SU-DHL-6 (cell line): Measurements from ENCODE around the gene MPPE1.
"Not testable (repeated sequence)": the region's sequence is repeated elsewhere in the genome, so short reads cannot be mapped to it uniquely, and the experiment has no call there.

Experiments
- H2AFZ ChIP-seq: fragments of 200-600 bp; sonication (generic); 2 replicates; pipeline ENCODE4 v1.6.1; 2014; ENCODE audit warnings: low read depth, mild to moderate bottlenecking, moderate library complexity, mixed read lengths, antibody characterized with exemption, low read length; ENCODE audit not compliant: severe bottlenecking
- H3F3A ChIP-seq: fragments of 200-600 bp; shearing (Covaris generic); 2 replicates; pipeline ENCODE4 v1.6.0; 2016; ENCODE audit warnings: antibody characterized with exemption, mild to moderate bottlenecking; ENCODE audit not compliant: insufficient read depth
- H3K27ac ChIP-seq: fragments of 200-600 bp; sonication (generic); 2 replicates; pipeline ENCODE4 v1.5.1; 2016; ENCODE audit warnings: low read depth, mild to moderate bottlenecking, low read length, moderate library complexity, mixed read lengths
- H3K27me3 ChIP-seq: fragments of 200-600 bp; sonication (generic), shearing (Covaris generic); 2 replicates; pipeline ENCODE4 v1.6.0; 2014; ENCODE audit warnings: mild to moderate bottlenecking, low read length
- H3K36me3 ChIP-seq: fragments of 200-600 bp; sonication (generic); 2 replicates; pipeline ENCODE4 v1.6.1; 2014; ENCODE audit warnings: mild to moderate bottlenecking, low read length, mixed read lengths
- H3K4me2 ChIP-seq: fragments of 300-600, 200-600 bp; shearing (Covaris generic), sonication (generic); 2 replicates; pipeline ENCODE4 v1.6.0; 2014; ENCODE audit warnings: low read length, low read depth, mild to moderate bottlenecking; ENCODE audit not compliant: poor library complexity, severe bottlenecking
- H3K4me3 ChIP-seq: fragments of 200-600 bp; sonication (generic); 2 replicates; pipeline ENCODE4 v1.5.1; 2014; ENCODE audit warnings: antibody characterized with exemption, low read length, mild to moderate bottlenecking, mixed read lengths; ENCODE audit not compliant: insufficient read depth, poor library complexity, severe bottlenecking
- H3K79me2 ChIP-seq: fragments of 200-600 bp; sonication (generic); 2 replicates; pipeline ENCODE4 v1.6.1; 2014; ENCODE audit warnings: mild to moderate bottlenecking, low read length, moderate library complexity; ENCODE audit not compliant: insufficient read depth
- H3K9ac ChIP-seq: fragments of 200-600 bp; sonication (generic); 2 replicates; pipeline ENCODE4 v1.7.0; 2014; ENCODE audit warnings: mild to moderate bottlenecking, low read length
- H3K9me2 ChIP-seq: fragments of 200-600 bp; sonication (generic); replicated peaks from 2 replicates; pipeline ENCODE4 v1.6.1; 2014; ENCODE audit warnings: low read length; ENCODE audit not compliant: insufficient read depth
- H3K9me3 ChIP-seq: fragments of 200-600 bp; sonication (generic); 2 replicates; pipeline ENCODE4 v1.6.1; 2014; ENCODE audit warnings: low read length, mixed read lengths; ENCODE audit not compliant: insufficient read depth
- H4K20me1 ChIP-seq: fragments of 200-600 bp; sonication (generic); 2 replicates; pipeline ENCODE4 v1.6.1; 2014; ENCODE audit warnings: low read depth, mild to moderate bottlenecking, antibody characterized with exemption, low read length, moderate library complexity, mixed read lengths
- EZH2phosphoT487 ChIP-seq: fragments of 200-600 bp; sonication (generic), shearing (Covaris generic); conservative IDR thresholded peaks from 2 replicates; pipeline ENCODE4 v1.6.1; 2018; ENCODE audit warnings: mild to moderate bottlenecking, antibody characterized with exemption, low read length, moderate library complexity, mixed read lengths
- TF ChIP-seq, protein P1 (sequence below): fragments of 200-600 bp; sonication (generic); IDR thresholded peaks from one replicate; pipeline ENCODE4 v1.5.1; 2017; ENCODE audit warnings: antibody characterized with exemption, mild to moderate bottlenecking, low read length, moderate library complexity; ENCODE audit not compliant: insufficient read depth, poor library complexity, severe bottlenecking

The MPPE1 gene

GRCh38 chr18:11901826-11902438 is 6.2 kb downstream of the MPPE1 start:
- Histone ChIP-seq H3K4me3 (no peak overlapping the region), H3K27me3 (no peaks in the 10 kb centered on the region), H3K79me2 (no peaks in the 10 kb centered on the region), H3K27ac (no peak overlapping the region), H4K20me1 (no peaks in the 10 kb centered on the region), H3F3A (no peaks in the 10 kb centered on the region), H3K4me2 (no peak overlapping the region), H3K9ac (no peak overlapping the region), H3K36me3 (no peaks in the 10 kb centered on the region), H2AFZ (no peak overlapping the region), H3K9me2 (no peaks in the 10 kb centered on the region), H3K9me3 (no peaks in the 10 kb centered on the region)
- TF ChIP-seq EZH2phosphoT487 = no peak
- TF ChIP-seq, protein P1, sequence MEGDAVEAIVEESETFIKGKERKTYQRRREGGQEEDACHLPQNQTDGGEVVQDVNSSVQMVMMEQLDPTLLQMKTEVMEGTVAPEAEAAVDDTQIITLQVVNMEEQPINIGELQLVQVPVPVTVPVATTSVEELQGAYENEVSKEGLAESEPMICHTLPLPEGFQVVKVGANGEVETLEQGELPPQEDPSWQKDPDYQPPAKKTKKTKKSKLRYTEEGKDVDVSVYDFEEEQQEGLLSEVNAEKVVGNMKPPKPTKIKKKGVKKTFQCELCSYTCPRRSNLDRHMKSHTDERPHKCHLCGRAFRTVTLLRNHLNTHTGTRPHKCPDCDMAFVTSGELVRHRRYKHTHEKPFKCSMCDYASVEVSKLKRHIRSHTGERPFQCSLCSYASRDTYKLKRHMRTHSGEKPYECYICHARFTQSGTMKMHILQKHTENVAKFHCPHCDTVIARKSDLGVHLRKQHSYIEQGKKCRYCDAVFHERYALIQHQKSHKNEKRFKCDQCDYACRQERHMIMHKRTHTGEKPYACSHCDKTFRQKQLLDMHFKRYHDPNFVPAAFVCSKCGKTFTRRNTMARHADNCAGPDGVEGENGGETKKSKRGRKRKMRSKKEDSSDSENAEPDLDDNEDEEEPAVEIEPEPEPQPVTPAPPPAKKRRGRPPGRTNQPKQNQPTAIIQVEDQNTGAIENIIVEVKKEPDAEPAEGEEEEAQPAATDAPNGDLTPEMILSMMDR = no peak

DNA sequence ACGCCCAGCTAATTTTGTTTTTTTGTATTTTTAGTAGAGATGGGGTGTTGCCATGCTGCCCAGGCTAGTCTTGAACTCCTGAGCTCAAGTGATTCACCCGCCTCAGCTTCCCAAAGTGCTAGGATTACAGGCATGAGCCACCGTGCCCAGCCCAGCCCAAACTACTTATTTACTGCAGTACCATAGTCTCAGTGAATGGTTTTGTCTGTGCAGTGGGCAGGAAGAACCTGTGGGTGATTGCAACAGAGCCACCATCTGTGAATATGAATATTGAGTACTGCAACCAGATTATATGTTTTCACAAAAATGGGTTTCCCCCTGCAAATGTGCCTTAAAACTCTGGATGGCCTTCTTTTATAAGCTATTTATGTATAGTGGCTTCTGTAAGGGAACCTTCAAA is 9.1 kb downstream of the MPPE1 start:
- H2AFZ ChIP-seq = no peak overlapping the region
- H3K9me2 ChIP-seq = no peaks in the 10 kb centered on the region
- no peak overlapping the region for H3K9ac ChIP-seq
- H4K20me1 ChIP-seq = no peaks in the 10 kb centered on the region
- H3K27ac ChIP-seq = no peak overlapping the region
- H3K9me3 ChIP-seq = no peaks in the 10 kb centered on the region
- no peaks in the 10 kb centered on the region for H3K36me3 ChIP-seq
- TF ChIP-seq, protein P1 = no peak
- no peak for TF ChIP-seq EZH2phosphoT487
- H3K4me2 ChIP-seq = no peak overlapping the region
- no peaks in the 10 kb centered on the region for H3K79me2 ChIP-seq
- H3K4me3 ChIP-seq = no peak overlapping the region
- H3K27me3 ChIP-seq = no peaks in the 10 kb centered on the region
- H3F3A ChIP-seq = no peaks in the 10 kb centered on the region

- Histone ChIP-seq H4K20me1 (no peaks in the 10 kb centered on the region), H3K36me3 (no peaks in the 10 kb centered on the region), H3K79me2 (no peaks in the 10 kb centered on the region), H2AFZ (no peak overlapping the region), H3K9me2 (no peaks in the 10 kb centered on the region), H3K4me3 (no peak overlapping the region), H3K27me3 (no peaks in the 10 kb centered on the region), H3K27ac (no peak overlapping the region), H3K9ac (no peak overlapping the region), H3K4me2 (no peak overlapping the region), H3F3A (no peaks in the 10 kb centered on the region), H3K9me3 (no peaks in the 10 kb centered on the region)
- TF ChIP-seq EZH2phosphoT487 = no peak
- TF ChIP-seq, protein P1 = no peak
These were observed 10.3 kb downstream of the MPPE1 start for GRCh38 chr18:11897781-11898180.

DNA sequence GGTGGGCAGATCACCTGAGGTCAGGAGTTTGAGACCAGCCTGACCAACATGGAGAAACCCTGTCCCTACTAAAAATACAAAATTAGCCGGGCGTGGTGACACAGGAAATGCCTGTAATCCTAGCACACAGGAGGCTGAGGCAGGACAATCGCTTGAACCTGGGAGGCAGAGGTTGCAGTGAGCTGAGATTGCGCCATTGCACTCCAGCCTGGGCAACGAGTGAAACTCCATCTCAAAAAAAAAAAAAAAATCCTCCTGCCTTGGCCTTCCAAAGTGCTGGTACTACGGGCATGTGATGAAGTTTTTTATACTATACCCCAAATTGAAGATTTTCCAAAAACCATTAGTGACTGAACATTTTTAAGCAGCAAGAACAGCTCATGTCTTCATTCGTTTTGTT is 15.7 kb downstream of the MPPE1 start:
- not testable (repeated sequence) for H3K4me3 ChIP-seq, H3K79me2 ChIP-seq, H3K9me3 ChIP-seq, H3K27ac ChIP-seq, H2AFZ ChIP-seq, H3K36me3 ChIP-seq, H3F3A ChIP-seq, H3K9ac ChIP-seq, H4K20me1 ChIP-seq, H3K27me3 ChIP-seq, H3K4me2 ChIP-seq, H3K9me2 ChIP-seq
